ENCODE measurements around the gene CHMP1A.

DNA sequence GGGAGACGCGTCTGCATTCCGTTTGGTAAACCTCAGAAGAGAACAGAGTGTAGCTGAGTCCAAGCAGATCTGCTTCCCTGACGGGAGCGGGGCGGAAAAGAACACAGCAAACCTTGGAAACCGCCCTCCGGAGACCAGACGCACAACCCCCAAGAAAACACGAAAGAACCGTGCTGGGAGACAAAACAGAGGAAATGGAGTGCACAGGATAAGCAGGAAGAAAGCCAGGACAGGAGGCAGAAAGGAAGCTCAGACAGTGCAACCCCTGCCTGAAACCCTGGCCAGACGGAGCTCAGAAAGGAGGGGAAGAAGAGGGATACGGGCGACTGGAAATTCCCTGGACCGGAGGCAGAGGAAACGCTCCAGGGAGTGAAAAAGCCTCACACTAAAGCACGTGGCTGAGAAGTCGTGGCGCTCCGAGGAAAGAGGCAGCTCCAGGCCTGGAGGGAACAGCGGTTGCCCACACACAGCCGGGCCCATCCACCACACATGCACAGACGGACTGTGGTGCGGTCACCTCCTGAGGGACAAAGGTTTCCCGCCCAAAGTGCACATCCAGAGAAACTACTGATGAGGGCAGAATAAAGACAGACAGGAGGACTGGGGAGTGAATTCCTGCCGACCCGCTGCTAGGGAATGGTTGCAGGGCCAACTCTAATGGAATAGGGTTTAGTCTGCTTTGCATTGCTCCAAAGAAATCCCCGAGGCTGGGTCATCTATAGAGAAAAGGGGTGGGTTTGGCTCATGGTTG lies 33.8 kb downstream of the CHMP1A start:
- TF ChIP-seq EZH2 (IDR thresholded peaks at IDR 0.05; ENCODE audit: low read length, unreplicated experiment): no peak
- TF ChIP-seq, protein P1, sequence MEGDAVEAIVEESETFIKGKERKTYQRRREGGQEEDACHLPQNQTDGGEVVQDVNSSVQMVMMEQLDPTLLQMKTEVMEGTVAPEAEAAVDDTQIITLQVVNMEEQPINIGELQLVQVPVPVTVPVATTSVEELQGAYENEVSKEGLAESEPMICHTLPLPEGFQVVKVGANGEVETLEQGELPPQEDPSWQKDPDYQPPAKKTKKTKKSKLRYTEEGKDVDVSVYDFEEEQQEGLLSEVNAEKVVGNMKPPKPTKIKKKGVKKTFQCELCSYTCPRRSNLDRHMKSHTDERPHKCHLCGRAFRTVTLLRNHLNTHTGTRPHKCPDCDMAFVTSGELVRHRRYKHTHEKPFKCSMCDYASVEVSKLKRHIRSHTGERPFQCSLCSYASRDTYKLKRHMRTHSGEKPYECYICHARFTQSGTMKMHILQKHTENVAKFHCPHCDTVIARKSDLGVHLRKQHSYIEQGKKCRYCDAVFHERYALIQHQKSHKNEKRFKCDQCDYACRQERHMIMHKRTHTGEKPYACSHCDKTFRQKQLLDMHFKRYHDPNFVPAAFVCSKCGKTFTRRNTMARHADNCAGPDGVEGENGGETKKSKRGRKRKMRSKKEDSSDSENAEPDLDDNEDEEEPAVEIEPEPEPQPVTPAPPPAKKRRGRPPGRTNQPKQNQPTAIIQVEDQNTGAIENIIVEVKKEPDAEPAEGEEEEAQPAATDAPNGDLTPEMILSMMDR (conservative IDR thresholded peaks at IDR 0.05; ENCODE audit: low read depth, low read length): no peak

Measured in PC-3 (cell line).